ENCODE results near the gene KLHL33. TPM values are rescaled to one million over a fixed set of nuclear protein-coding genes. Genes with fewer than 3 reads are reported as not detected.

KLHL33 gene
- total and polyA plus RNA-seq, 2 donors (not counting 3 experiments of a cell fraction or from before 2014, with no cell fraction given) = not detected

DNA sequence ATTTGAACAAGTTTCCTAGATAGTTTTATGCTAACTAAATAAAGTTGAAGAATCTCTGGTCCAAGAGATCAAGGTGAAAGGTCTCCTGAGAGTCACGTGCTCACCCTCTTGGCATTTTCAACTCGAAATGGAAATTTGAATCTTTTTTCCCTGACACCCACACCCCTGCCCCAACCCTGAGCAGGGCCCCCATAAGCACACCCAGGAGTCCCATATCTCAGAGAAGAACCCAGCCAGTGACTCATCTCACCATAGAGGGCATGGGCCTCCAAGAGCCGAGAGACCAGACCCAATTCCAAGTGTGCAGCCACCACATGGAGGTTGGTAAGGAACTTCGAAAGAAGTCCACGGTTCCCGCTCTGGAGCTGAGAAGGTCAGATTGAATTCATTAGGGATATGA lies 55.3 kb downstream of the KLHL33 start:
- H3K9ac ChIP-seq (replicated peaks; ENCODE audit: extremely low read depth, insufficient read depth, low read length) = no peak overlapping the region

More for the DNA sequence above, 55.3 kb downstream of the KLHL33 start:
- Histone ChIP-seq H3K9me3 (replicated peaks; ENCODE audit: control insufficient read depth, insufficient read depth, low read length) (no peaks in the 10 kb centered on the region), H3K4me2 (ENCODE audit: insufficient read depth, low read length) (no peak overlapping the region), H3K27me3 (ENCODE audit: control insufficient read depth in 2 of 2, insufficient read depth in 2 of 2, low read length in 2 of 2) (no peaks in the 10 kb centered on the region), H3K27ac (ENCODE audit: insufficient read depth, low read depth, low read length) (no peak overlapping the region), H3K4me3 (replicated peaks in 1 of 3; ENCODE audit: insufficient read depth in 1 of 3, low read depth in 1 of 3, low read length in 3 of 3) (no peak overlapping the region), H4K20me1 (replicated peaks; ENCODE audit: control insufficient read depth, extremely low read depth, insufficient read depth, low read length) (no peaks in the 10 kb centered on the region), H3K9me1 (replicated peaks; ENCODE audit: control insufficient read depth, extremely low read depth, insufficient read depth, low read length) (no peaks in the 10 kb centered on the region), H3K79me2 (ENCODE audit: control insufficient read depth, insufficient read depth, low read length) (no peaks in the 10 kb centered on the region), H3K36me3 (ENCODE audit: control insufficient read depth in 2 of 2, extremely low read depth in 1 of 2, insufficient read depth in 2 of 2, low read length in 2 of 2) (peaks cover 26 to 79% of the 10 kb centered on the region in 2 experiments), H2AFZ (ENCODE audit: low read depth, low read length) (no peak overlapping the region), H3K4me1 (ENCODE audit: control insufficient read depth, extremely low read depth, insufficient read depth, low read length) (no peaks in the 10 kb centered on the region)
- intact Hi-C loops (cut with micrococcal nuclease) (no loop called here), dilution Hi-C loops (cut with MboI; ENCODE audit: extremely low pct_ligation_motif_present, low sequenced_read_pairs) (no loop called here)
- POLR2A ChIA-PET = no interaction called here
- BruUV-seq (replicated peaks) = no TSS peak
- FAIRE-seq (no peak), DNase-seq (ENCODE audit: low read depth, low spot score) (no peak)
- no peak for TF ChIP-seq POLR2AphosphoS5 (IDR thresholded peaks at IDR 0.05; ENCODE audit: insufficient read depth, low read depth, low read length)
- TF ChIP-seq, protein P1, sequence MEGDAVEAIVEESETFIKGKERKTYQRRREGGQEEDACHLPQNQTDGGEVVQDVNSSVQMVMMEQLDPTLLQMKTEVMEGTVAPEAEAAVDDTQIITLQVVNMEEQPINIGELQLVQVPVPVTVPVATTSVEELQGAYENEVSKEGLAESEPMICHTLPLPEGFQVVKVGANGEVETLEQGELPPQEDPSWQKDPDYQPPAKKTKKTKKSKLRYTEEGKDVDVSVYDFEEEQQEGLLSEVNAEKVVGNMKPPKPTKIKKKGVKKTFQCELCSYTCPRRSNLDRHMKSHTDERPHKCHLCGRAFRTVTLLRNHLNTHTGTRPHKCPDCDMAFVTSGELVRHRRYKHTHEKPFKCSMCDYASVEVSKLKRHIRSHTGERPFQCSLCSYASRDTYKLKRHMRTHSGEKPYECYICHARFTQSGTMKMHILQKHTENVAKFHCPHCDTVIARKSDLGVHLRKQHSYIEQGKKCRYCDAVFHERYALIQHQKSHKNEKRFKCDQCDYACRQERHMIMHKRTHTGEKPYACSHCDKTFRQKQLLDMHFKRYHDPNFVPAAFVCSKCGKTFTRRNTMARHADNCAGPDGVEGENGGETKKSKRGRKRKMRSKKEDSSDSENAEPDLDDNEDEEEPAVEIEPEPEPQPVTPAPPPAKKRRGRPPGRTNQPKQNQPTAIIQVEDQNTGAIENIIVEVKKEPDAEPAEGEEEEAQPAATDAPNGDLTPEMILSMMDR (IDR thresholded peaks at IDR 0.05; ENCODE audit: extremely low read depth in 1 of 2, insufficient read depth in 1 of 2, low read depth in 1 of 2, low read length in 2 of 2) = no peak
- no peak for TF ChIP-seq POLR2A (IDR thresholded peaks at IDR 0.05; ENCODE audit: low read depth, low read length)
- TF ChIP-seq MYC (IDR thresholded peaks at IDR 0.05; ENCODE audit: low read depth, low read length) = no peak
- no peak for TF ChIP-seq JUN (IDR thresholded peaks at IDR 0.05; ENCODE audit: borderline replicate concordance, insufficient read depth, insufficient read length, low read depth)
- TF ChIP-seq FOS (IDR thresholded peaks at IDR 0.05; ENCODE audit: borderline replicate concordance, insufficient read depth, low read length) = no peak
- TF ChIP-seq GATA2 (IDR thresholded peaks at IDR 0.05; ENCODE audit: insufficient read depth, insufficient read length, low read depth, low read length) = no peak
- TF ChIP-seq, protein P2, sequence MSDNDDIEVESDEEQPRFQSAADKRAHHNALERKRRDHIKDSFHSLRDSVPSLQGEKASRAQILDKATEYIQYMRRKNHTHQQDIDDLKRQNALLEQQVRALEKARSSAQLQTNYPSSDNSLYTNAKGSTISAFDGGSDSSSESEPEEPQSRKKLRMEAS (IDR thresholded peaks at IDR 0.05; ENCODE audit: insufficient read depth, insufficient read length) = no peak
- no peak for TF ChIP-seq EZH2 (IDR thresholded peaks at IDR 0.05; ENCODE audit: borderline replicate concordance, low read depth, low read length, severe bottlenecking)
- CTCF ChIA-PET = interaction anchor here (0.9 to 1.6 kb wide), 2 partner anchors 35 to 68 kb away, joined by 3 read pairs; no protein-coding TSS in a partner anchor
